Measurements from ENCODE around the gene EFNA2. TPM values are rescaled to one million over a fixed set of nuclear protein-coding genes. Genes with fewer than 3 reads are reported as not detected.

Gene EFNA2
- total RNA-seq, 1 experiment from 2014 or later, result not detected

DNA sequence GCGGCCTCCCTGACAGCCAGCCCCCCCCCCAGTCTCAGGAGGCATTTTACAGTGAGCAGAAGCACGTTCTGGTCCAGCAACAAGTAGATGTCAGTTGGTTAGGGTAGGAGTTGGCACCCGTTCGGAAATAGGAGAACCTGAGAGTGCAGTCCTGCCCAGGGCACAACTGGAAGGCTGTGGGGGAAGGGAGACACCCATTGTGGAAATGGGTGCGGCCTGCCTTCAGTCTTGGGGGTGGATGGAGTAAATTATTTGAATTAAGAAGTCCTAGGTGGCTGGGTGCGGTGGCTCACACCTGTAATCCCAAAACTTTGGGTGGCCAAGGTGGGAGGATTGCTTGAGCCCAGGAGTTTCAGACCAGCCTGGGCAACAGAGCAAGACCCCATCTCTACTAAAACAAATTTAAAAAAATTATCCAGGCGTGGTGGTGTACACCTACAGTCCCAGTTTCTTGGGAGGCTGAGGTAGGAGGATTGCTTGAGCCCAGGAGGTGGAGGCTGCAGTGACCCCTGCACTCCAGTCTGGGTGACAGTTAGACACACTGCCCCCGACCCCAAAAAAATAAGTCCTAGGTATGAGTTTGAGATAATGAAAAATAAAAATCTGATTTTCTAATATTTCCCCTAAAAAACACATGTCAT, 15.3 kb upstream of the EFNA2 start:
- Histone ChIP-seq H3K9me2 (replicated peaks; ENCODE audit: low read length) (no peaks in the 10 kb centered on the region), H3K4me3 (ENCODE audit: low read length) (peak overlapping the region; percentile 71), H4K20me1 (ENCODE audit: low read length) (no peaks in the 10 kb centered on the region), H2AFZ (ENCODE audit: low read length) (0 out of 2 replicates have a peak overlapping the region, but pooled peaks have one; percentile 26), H3K27me3 (ENCODE audit: low read length) (no peaks in the 10 kb centered on the region), H3K9me3 (ENCODE audit: low read length) (no peaks in the 10 kb centered on the region), H3K4me1 (ENCODE audit: insufficient read depth, low read length) (peaks cover 74% of the 10 kb centered on the region), H3K9ac (ENCODE audit: low read length) (peak overlapping the region; percentile 85), H3K79me2 (ENCODE audit: low read length) (peaks cover 56% of the 10 kb centered on the region), H3K36me3 (ENCODE audit: low read depth, low read length) (peaks cover 6% of the 10 kb centered on the region; the same call in 1 of the 2 replicates), H3F3A (ENCODE audit: low read length, unreplicated experiment) (no peaks in the 10 kb centered on the region), H3K27ac (ENCODE audit: low read length) (peak overlapping the region; percentile 94), H3K4me2 (ENCODE audit: low read length) (peak overlapping the region; percentile 98)
- ATAC-seq (no peak), DNase-seq (peak; percentile 51)
- CTCF ChIA-PET, result no interaction called here
- POLR2A ChIA-PET (ENCODE audit: unreplicated experiment), result no interaction called here
- TF ChIP-seq EZH2phosphoT487 (IDR thresholded peaks at IDR 0.05; ENCODE audit: borderline replicate concordance, low read length) (no peak), EZH2 (IDR thresholded peaks at IDR 0.05; ENCODE audit: low read length, unreplicated experiment) (no peak)
- TF ChIP-seq, protein P1, sequence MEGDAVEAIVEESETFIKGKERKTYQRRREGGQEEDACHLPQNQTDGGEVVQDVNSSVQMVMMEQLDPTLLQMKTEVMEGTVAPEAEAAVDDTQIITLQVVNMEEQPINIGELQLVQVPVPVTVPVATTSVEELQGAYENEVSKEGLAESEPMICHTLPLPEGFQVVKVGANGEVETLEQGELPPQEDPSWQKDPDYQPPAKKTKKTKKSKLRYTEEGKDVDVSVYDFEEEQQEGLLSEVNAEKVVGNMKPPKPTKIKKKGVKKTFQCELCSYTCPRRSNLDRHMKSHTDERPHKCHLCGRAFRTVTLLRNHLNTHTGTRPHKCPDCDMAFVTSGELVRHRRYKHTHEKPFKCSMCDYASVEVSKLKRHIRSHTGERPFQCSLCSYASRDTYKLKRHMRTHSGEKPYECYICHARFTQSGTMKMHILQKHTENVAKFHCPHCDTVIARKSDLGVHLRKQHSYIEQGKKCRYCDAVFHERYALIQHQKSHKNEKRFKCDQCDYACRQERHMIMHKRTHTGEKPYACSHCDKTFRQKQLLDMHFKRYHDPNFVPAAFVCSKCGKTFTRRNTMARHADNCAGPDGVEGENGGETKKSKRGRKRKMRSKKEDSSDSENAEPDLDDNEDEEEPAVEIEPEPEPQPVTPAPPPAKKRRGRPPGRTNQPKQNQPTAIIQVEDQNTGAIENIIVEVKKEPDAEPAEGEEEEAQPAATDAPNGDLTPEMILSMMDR (conservative IDR thresholded peaks at IDR 0.05; ENCODE audit: low read depth, low read length), result no peak
- intact Hi-C loops (cut with micrococcal nuclease), result loop anchor here (10.0 kb wide), 1 partner anchor 84 kb away; a partner anchor contains a TSS
- no TSS peak for BruUV-seq (replicated peaks)

DNA sequence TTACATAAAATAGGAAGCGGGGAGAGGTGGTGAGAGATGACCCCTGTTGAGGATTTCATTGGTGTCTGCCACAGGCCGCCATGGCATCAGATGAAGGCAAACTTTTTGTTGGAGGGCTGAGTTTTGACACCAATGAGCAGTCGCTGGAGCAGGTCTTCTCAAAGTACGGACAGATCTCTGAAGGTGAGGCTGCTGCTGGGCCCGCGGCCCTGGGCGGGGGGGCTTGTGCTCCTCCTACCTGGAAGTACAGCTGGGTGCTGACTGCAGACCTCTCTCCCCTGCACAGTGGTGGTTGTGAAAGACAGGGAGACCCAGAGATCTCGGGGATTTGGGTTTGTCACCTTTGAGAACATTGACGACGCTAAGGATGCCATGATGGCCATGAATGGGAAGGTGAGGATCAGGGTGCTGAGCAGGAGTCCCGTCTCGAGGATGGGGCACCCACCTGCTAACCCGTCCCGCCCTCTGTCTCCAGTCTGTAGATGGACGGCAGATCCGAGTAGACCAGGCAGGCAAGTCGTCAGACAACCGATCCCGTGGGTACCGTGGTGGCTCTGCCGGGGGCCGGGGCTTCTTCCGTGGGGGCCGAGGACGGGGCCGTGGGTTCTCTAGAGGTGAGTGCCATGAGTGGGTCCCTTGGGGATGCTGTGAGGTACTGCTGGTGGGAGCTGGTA, 14.7 kb upstream of the EFNA2 start:
- CTCF ChIA-PET, result no interaction called here
- POLR2A ChIA-PET (ENCODE audit: unreplicated experiment), result no interaction called here
- H3K4me1 ChIP-seq (ENCODE audit: insufficient read depth, low read length), result peaks cover 71% of the 10 kb centered on the region

More for the DNA sequence above, 14.7 kb upstream of the EFNA2 start:
- peak overlapping the region; percentile 85 for H3K9ac ChIP-seq (ENCODE audit: low read length)
- no peak overlapping the region for H2AFZ ChIP-seq (ENCODE audit: low read length)
- no peaks in the 10 kb centered on the region for H3K9me3 ChIP-seq (ENCODE audit: low read length)
- H3K4me2 ChIP-seq (ENCODE audit: low read length), result peak overlapping the region; percentile 98
- intact Hi-C loops (cut with micrococcal nuclease), result loop anchor here (10.0 kb wide), 1 partner anchor 84 kb away; a partner anchor contains a TSS
- peaks cover 58% of the 10 kb centered on the region for H3K79me2 ChIP-seq (ENCODE audit: low read length)
- BruUV-seq (replicated peaks), result no TSS peak
- H4K20me1 ChIP-seq (ENCODE audit: low read length), result no peaks in the 10 kb centered on the region
- no peak for DNase-seq
- H3K4me3 ChIP-seq (ENCODE audit: low read length), result peak overlapping the region; percentile 71
- H3F3A ChIP-seq (ENCODE audit: low read length, unreplicated experiment), result no peaks in the 10 kb centered on the region
- H3K27ac ChIP-seq (ENCODE audit: low read length), result peak overlapping the region; percentile 94; the same call in 1 of the 2 replicates
- no peak for ATAC-seq
- no peak for TF ChIP-seq EZH2 (IDR thresholded peaks at IDR 0.05; ENCODE audit: low read length, unreplicated experiment)
- TF ChIP-seq EZH2phosphoT487 (IDR thresholded peaks at IDR 0.05; ENCODE audit: borderline replicate concordance, low read length), result no peak
- TF ChIP-seq, protein P1 (conservative IDR thresholded peaks at IDR 0.05; ENCODE audit: low read depth, low read length), result no peak
- peaks cover 6% of the 10 kb centered on the region; the same call in 1 of the 2 replicates for H3K36me3 ChIP-seq (ENCODE audit: low read depth, low read length)
- H3K9me2 ChIP-seq (replicated peaks; ENCODE audit: low read length), result no peaks in the 10 kb centered on the region
- no peaks in the 10 kb centered on the region for H3K27me3 ChIP-seq (ENCODE audit: low read length)

Data from PC-3 (cell line).